Stimulated activated CD8-positive, alpha-beta memory T cell treated with anti-CD3 and anti-CD28 coated beads, Interleukin-15, amount 100 ng/mL, for 1 hour (primary cell): Measurements from ENCODE around the gene ARHGAP22.

ENCODE experiments used
- DNase-seq: peaks from one replicate; pipeline ENCODE4 v3.0.0-alpha.2; 2020; ENCODE audit warnings: low read depth

ARHGAP22 gene

DNA sequence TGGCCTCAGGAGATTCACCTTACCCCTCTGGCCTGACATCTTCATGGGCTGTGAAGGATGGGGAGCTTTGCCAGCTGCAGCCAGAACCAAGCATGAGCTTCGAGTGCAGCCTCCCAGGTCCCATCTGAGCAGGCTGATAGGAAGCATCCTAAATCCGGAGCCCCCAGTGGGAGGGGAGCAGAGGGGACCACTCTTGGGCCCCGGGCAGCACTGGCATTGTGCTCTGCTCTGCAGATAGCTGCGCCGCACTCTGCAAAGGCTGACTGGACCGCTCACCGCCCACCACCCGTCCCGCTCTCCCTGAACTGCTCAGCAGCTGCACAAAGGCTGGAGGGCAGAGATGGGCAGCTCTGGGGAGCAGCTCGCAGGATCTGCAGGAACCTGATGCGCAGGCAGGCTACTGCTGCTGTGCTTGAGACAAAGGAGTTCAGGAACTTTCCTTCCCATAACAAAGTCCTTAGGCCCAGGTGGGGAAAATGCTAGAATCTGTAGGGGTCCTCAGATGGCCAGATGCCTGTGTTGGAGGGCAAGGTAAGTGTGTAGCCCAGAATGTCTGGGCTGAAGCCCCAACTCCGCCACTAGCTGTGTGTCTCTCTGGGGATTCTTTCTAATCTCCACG, 51.8 kb downstream of the ARHGAP22 start:
- DNase-seq = no peak

DNA sequence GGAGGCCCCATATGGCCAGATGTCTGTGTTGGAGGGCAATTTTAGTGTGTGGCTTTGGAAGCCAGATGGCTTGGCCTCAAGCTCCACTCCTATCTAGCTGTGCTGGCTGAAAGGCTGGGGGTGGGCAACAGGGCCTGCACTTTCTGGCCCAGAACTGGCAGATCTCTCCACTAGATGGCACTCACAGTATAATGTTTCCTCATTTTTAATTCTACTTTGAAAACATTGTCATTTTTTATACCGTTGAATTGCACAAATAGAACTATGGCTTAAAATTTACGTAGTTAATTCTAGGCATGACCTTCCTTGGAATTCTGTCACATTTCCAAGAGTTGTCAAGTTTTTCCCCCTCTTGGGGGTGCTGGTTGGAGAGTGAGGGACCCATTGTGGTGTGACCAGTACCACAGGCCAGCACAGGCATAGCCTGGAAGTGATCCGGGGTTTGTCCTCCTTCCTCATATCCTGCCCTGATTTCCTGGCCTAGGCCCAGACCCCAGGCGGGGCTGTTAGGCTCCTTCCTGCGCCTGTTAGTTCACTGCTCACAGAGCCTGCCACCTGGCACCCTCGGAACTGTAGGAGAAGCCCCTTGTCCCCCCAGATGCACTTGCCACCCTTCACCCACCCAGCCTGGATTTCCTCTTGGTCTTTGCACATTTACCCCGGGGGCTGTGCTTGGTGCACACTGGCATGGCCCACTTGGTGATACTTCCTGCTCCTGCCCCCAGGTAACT, 52.8 kb downstream of the ARHGAP22 start:
- no peak for DNase-seq

DNA sequence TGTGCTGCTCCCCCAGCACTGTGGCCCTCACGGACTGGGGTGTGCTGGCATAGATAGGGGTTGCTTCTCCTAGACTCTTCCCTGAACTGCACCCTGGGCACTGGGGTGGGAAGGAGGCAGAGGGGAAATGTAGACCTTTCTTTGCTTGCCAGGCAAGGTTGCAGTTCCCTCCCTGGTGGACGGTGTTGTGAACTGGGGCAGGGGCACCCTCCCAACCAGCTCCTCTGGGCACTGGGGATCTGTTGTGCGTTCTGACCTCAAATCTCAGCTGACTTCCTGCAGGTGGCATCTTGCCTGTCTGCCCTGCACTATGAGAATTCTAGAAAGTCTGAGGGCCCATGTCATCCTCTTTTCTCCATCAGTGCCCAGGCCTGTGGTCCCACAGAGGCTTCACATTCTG, 53.9 kb downstream of the ARHGAP22 start:
- DNase-seq = no peak

- DNase-seq = no peak
These were observed 54.7 kb downstream of the ARHGAP22 start for GRCh38 chr10:48550071-48550691.

- DNase-seq = no peak
These were observed 55.6 kb downstream of the ARHGAP22 start for GRCh38 chr10:48549236-48549635.

- DNase-seq = no peak
These were observed 56.2 kb downstream of the ARHGAP22 start for GRCh38 chr10:48548531-48549135.

- DNase-seq = no peak
These were observed 56.9 kb downstream of the ARHGAP22 start for GRCh38 chr10:48547981-48548380.

GRCh38 chr10:48547061-48547895, 57.6 kb downstream of the ARHGAP22 start:
- DNase-seq = no peak

- no peak for DNase-seq
These were observed 59.3 kb downstream of the ARHGAP22 start for GRCh38 chr10:48545462-48546145.

DNA sequence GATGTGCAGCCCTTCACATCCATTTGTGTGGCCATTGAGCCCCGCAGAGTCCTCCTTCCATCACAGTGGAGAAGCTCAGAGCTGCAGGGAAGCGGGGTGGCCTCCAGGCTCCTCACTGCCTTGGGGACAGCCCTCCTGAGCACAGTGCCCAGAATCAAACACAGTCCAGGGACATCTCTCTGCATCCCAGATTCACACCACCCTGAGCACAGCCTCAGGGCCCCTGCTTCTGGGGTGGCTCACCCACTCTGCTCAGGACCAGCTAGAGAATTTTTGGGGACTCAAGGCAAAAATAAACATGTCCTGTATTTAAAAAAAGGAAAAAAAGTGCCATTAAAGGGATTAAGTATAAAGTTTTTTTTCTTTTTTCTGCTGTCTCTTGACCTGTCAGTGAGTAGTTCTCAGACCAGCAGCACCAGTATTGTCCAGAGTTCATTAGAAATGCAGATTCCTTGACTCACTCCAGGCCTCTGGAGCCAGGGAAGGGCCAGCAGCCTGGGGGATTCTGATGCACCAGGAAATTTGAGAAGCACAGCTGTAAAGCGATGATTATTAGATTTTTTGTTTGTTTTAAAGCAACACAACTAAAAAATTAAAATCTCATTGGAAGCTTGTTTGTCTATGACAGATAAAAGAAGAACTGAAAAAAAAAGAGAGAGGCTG, 61.6 kb downstream of the ARHGAP22 start:
- no peak for DNase-seq

DNA sequence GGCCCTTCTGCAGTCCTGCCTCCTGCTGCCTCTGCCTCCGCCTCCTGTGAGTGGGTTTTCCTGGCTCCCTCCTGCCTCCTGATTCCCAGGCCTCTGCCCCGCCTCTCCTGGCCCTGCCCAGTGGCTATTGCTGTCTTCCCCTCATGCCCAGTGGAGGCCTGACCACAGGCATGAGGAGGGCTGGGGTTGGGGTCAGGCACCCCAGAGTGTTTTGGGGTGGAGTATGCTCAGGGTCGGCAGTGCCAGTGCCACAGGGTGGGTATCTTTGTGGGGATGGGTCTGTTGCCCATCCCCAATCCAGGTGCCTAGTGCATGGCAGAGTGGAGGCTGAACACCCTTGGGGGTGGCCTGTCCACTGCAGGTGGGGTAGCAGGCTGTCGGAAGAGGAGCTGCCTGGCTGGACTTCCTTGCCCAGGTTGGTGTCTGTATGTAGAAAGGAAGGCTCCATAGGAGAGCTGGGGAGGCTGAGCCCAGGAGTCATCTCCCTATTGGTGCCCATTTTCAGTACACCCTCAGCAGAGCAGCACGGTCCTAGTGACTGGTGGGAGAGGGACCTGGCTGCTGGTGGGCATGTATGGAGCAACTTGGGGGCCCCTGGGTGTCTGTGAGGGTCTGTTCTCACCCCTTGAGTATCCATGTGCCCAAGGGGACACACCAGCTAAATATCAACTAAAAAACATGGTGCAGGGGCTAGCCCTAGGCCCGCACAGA, 62.2 kb downstream of the ARHGAP22 start:
- DNase-seq = no peak

GRCh38 chr10:48541144-48541795, 63.6 kb downstream of the ARHGAP22 start:
- no peak for DNase-seq

DNA sequence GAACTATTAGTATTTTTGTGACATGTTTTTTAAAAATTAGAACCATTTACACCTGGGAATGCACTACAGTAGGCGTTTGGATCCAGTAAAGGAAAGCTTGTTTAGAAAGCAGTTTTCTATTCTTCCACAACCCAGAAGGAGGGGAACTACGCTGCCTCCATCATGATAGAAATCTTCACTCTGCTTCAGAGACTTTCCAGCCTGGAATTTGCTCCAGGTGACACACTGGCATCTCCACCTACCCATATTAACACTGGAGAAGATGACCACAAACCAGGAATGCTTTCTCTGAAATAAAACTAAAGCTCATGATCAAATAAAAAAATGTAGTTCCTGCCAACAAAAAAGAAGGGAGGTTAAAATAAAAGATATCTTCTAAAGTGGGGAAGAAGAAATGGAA, 66.3 kb downstream of the ARHGAP22 start:
- DNase-seq = no peak

- no peak for DNase-seq
These were observed 67.7 kb downstream of the ARHGAP22 start for GRCh38 chr10:48536916-48537890.

DNA sequence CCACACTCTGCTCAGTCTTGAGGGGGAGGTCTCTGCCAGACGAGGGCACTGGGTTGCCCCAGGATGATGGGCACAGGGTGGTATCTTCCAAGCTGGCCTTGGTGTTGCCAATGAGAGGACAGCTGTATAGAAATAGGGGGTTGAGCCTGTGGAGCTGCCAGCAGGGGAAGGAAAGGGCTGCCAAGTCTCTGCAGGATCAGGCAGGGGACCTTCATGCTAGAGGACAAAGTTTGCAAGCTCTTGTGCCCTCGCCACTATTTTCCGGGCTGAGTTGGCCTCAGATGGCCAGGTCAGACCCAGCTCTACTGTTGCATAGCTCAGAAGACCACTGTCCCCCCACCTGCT, 68.7 kb downstream of the ARHGAP22 start:
- DNase-seq = no peak

GRCh38 chr10:48535416-48536155, 69.3 kb downstream of the ARHGAP22 start:
- DNase-seq = no peak

GRCh38 chr10:48533951-48534720, 70.7 kb downstream of the ARHGAP22 start:
- DNase-seq = no peak
